Measurements from ENCODE around the gene TMTC1.
"Not testable (repeated sequence)": the region's sequence is repeated elsewhere in the genome, so short reads cannot be mapped to it uniquely, and the experiment has no call there.

Gene TMTC1

GRCh38 chr12:29563071-29563470, 220.7 kb downstream of the TMTC1 start:
- Histone ChIP-seq H3K36me3 (ENCODE audit: insufficient read depth, insufficient read length, low read length) (no peaks in the 10 kb centered on the region), H3K4me3 (ENCODE audit: insufficient read length, low read depth) (no peak overlapping the region), H3K9ac (ENCODE audit: insufficient read length, low read depth) (no peak overlapping the region), H3K4me1 (ENCODE audit: insufficient read depth, insufficient read length) (no peaks in the 10 kb centered on the region), H3K27me3 (ENCODE audit: insufficient read depth, insufficient read length) (no peaks in the 10 kb centered on the region), H3K9me3 (ENCODE audit: insufficient read depth, low read length) (peaks cover 8% of the 10 kb centered on the region; the same call in 1 of the 2 replicates)
- TF ChIP-seq ZNF274 (IDR thresholded peaks at IDR 0.05; ENCODE audit: low read depth, low read length) (no peak), YY1 (IDR thresholded peaks at IDR 0.05; ENCODE audit: insufficient read depth, insufficient read length) (no peak), SUZ12 (IDR thresholded peaks at IDR 0.05; ENCODE audit: extremely low read depth, insufficient read depth, insufficient read length) (no peak)
- no peak for DNase-seq (ENCODE audit: low read depth, low spot score)

- H3K9ac ChIP-seq (ENCODE audit: insufficient read length, low read depth), result no peak overlapping the region
- peaks cover 8% of the 10 kb centered on the region; the same call in 1 of the 2 replicates for H3K9me3 ChIP-seq (ENCODE audit: insufficient read depth, low read length)
- H3K36me3 ChIP-seq (ENCODE audit: insufficient read depth, insufficient read length, low read length), result no peaks in the 10 kb centered on the region
- H3K27me3 ChIP-seq (ENCODE audit: insufficient read depth, insufficient read length), result no peaks in the 10 kb centered on the region
- H3K4me3 ChIP-seq (ENCODE audit: insufficient read length, low read depth), result no peak overlapping the region
- no peaks in the 10 kb centered on the region for H3K4me1 ChIP-seq (ENCODE audit: insufficient read depth, insufficient read length)
- no peak for TF ChIP-seq YY1 (IDR thresholded peaks at IDR 0.05; ENCODE audit: insufficient read depth, insufficient read length)
- TF ChIP-seq SUZ12 (IDR thresholded peaks at IDR 0.05; ENCODE audit: extremely low read depth, insufficient read depth, insufficient read length), result no peak
- TF ChIP-seq ZNF274 (IDR thresholded peaks at IDR 0.05; ENCODE audit: low read depth, low read length), result no peak
- no peak for DNase-seq (ENCODE audit: low read depth, low spot score)
Observed at GRCh38 chr12:29562110-29562804, 221.5 kb downstream of the TMTC1 start.

- Histone ChIP-seq H3K27me3 (ENCODE audit: insufficient read depth, insufficient read length) (no peaks in the 10 kb centered on the region), H3K9ac (ENCODE audit: insufficient read length, low read depth) (no peak overlapping the region), H3K4me1 (ENCODE audit: insufficient read depth, insufficient read length) (no peaks in the 10 kb centered on the region), H3K36me3 (ENCODE audit: insufficient read depth, insufficient read length, low read length) (no peaks in the 10 kb centered on the region), H3K4me3 (ENCODE audit: insufficient read length, low read depth) (no peak overlapping the region), H3K9me3 (ENCODE audit: insufficient read depth, low read length) (peaks cover 8% of the 10 kb centered on the region; the same call in 1 of the 2 replicates)
- TF ChIP-seq ZNF274 (IDR thresholded peaks at IDR 0.05; ENCODE audit: low read depth, low read length), result no peak
- DNase-seq (ENCODE audit: low read depth, low spot score), result no peak
Observed at GRCh38 chr12:29561664-29562071, 222.1 kb downstream of the TMTC1 start.

GRCh38 chr12:29559198-29559597, 224.5 kb downstream of the TMTC1 start:
- no peak for TF ChIP-seq YY1 (IDR thresholded peaks at IDR 0.05; ENCODE audit: insufficient read depth, insufficient read length)
- no peak for TF ChIP-seq ZNF274 (IDR thresholded peaks at IDR 0.05; ENCODE audit: low read depth, low read length)
- no peak for TF ChIP-seq SUZ12 (IDR thresholded peaks at IDR 0.05; ENCODE audit: extremely low read depth, insufficient read depth, insufficient read length)
- no peak for DNase-seq (ENCODE audit: low read depth, low spot score)
- Histone ChIP-seq H3K9ac (ENCODE audit: insufficient read length, low read depth) (no peak overlapping the region), H3K4me1 (ENCODE audit: insufficient read depth, insufficient read length) (no peaks in the 10 kb centered on the region), H3K27me3 (ENCODE audit: insufficient read depth, insufficient read length) (no peaks in the 10 kb centered on the region), H3K36me3 (ENCODE audit: insufficient read depth, insufficient read length, low read length) (no peaks in the 10 kb centered on the region), H3K4me3 (ENCODE audit: insufficient read length, low read depth) (no peak overlapping the region), H3K9me3 (ENCODE audit: insufficient read depth, low read length) (no peaks in the 10 kb centered on the region)

- H3K36me3 ChIP-seq (ENCODE audit: insufficient read depth, insufficient read length, low read length), result no peaks in the 10 kb centered on the region
- H3K27me3 ChIP-seq (ENCODE audit: insufficient read depth, insufficient read length), result no peaks in the 10 kb centered on the region
- no peak overlapping the region for H3K4me3 ChIP-seq (ENCODE audit: insufficient read length, low read depth)
- no peak for DNase-seq (ENCODE audit: low read depth, low spot score)
- no peaks in the 10 kb centered on the region for H3K4me1 ChIP-seq (ENCODE audit: insufficient read depth, insufficient read length)
- H3K9me3 ChIP-seq (ENCODE audit: insufficient read depth, low read length), result no peaks in the 10 kb centered on the region
- H3K9ac ChIP-seq (ENCODE audit: insufficient read length, low read depth), result no peak overlapping the region
- no peak for TF ChIP-seq YY1 (IDR thresholded peaks at IDR 0.05; ENCODE audit: insufficient read depth, insufficient read length)
- no peak for TF ChIP-seq SUZ12 (IDR thresholded peaks at IDR 0.05; ENCODE audit: extremely low read depth, insufficient read depth, insufficient read length)
- no peak for TF ChIP-seq ZNF274 (IDR thresholded peaks at IDR 0.05; ENCODE audit: low read depth, low read length)
Observed at GRCh38 chr12:29556363-29556762, 227.4 kb downstream of the TMTC1 start.

GRCh38 chr12:29555451-29555850, 228.3 kb downstream of the TMTC1 start:
- H3K36me3 ChIP-seq (ENCODE audit: insufficient read depth, insufficient read length, low read length); DNase-seq (ENCODE audit: low read depth, low spot score); H3K9ac ChIP-seq (ENCODE audit: insufficient read length, low read depth); H3K4me3 ChIP-seq (ENCODE audit: insufficient read length, low read depth); H3K27me3 ChIP-seq (ENCODE audit: insufficient read depth, insufficient read length); H3K4me1 ChIP-seq (ENCODE audit: insufficient read depth, insufficient read length); H3K9me3 ChIP-seq (ENCODE audit: insufficient read depth, low read length): not testable (repeated sequence)

GRCh38 chr12:29552994-29553748, 230.6 kb downstream of the TMTC1 start:
- DNase-seq (ENCODE audit: low read depth, low spot score), result no peak
- Histone ChIP-seq H3K36me3 (ENCODE audit: insufficient read depth, insufficient read length, low read length) (no peaks in the 10 kb centered on the region), H3K9ac (ENCODE audit: insufficient read length, low read depth) (no peak overlapping the region), H3K27me3 (ENCODE audit: insufficient read depth, insufficient read length) (no peaks in the 10 kb centered on the region), H3K4me3 (ENCODE audit: insufficient read length, low read depth) (no peak overlapping the region), H3K4me1 (ENCODE audit: insufficient read depth, insufficient read length) (no peaks in the 10 kb centered on the region), H3K9me3 (ENCODE audit: insufficient read depth, low read length) (peaks cover 3% of the 10 kb centered on the region; the same call in 1 of the 2 replicates)
- TF ChIP-seq SUZ12 (IDR thresholded peaks at IDR 0.05; ENCODE audit: extremely low read depth, insufficient read depth, insufficient read length) (no peak), ZNF274 (IDR thresholded peaks at IDR 0.05; ENCODE audit: low read depth, low read length) (no peak), YY1 (IDR thresholded peaks at IDR 0.05; ENCODE audit: insufficient read depth, insufficient read length) (no peak)
